HepG2 (cell line): ENCODE measurements around the gene FAM3A. TPM values are rescaled to one million over a fixed set of nuclear protein-coding genes. Genes with fewer than 3 reads are reported as not detected.

Source experiments
- ATF1 ChIP-seq: IDR thresholded peaks from 2 replicates; pipeline ENCODE4 v1.6.1; 2016; ENCODE audit warnings: mild to moderate bottlenecking, control low read depth
- ERF ChIP-seq: IDR thresholded peaks from 2 replicates; pipeline ENCODE4 v1.6.1; 2018; ENCODE audit warnings: missing biosample characterization, missing genetic modification reagents
- GATAD1 ChIP-seq: IDR thresholded peaks from 2 replicates; pipeline ENCODE4 v1.6.1; 2016; ENCODE audit warnings: missing genetic modification reagents, missing compliant biosample characterization
- KDM5B ChIP-seq: sonication (generic); formaldehyde crosslinking; IDR thresholded peaks from 2 replicates; pipeline ENCODE4 v1.4.0; 2020; ENCODE audit warnings: missing genetic modification reagents, mild to moderate bottlenecking, borderline replicate concordance
- MIER3 ChIP-seq: IDR thresholded peaks from 2 replicates; pipeline ENCODE4 v1.6.1; 2016; ENCODE audit warnings: missing compliant biosample characterization, borderline replicate concordance
- ZFP36L1 ChIP-seq: sonication (generic); formaldehyde crosslinking; IDR thresholded peaks from 2 replicates; pipeline ENCODE4 v1.8.0; 2022; ENCODE audit warnings: mild to moderate bottlenecking, missing genetic modification reagents, moderate library complexity
- ZNF350 ChIP-seq: sonication (generic); formaldehyde crosslinking; IDR thresholded peaks from 2 replicates; pipeline ENCODE4 v1.4.0; 2020; ENCODE audit warnings: mild to moderate bottlenecking, low read depth, missing genetic modification reagents, borderline replicate concordance
- ZNF430 ChIP-seq: sonication (generic); formaldehyde crosslinking; IDR thresholded peaks from 2 replicates; pipeline ENCODE4 v1.9.0; 2021; ENCODE audit warnings: mild to moderate bottlenecking, missing genetic modification reagents
- ZNF7 ChIP-seq: IDR thresholded peaks from 2 replicates; pipeline ENCODE4 v1.6.1; 2016; ENCODE audit warnings: missing biosample characterization, missing genetic modification reagents
- ZNF703 ChIP-seq: sonication (generic); formaldehyde crosslinking; IDR thresholded peaks from 2 replicates; pipeline ENCODE4 v1.5.1; 2020; ENCODE audit warnings: missing genetic modification reagents, mild to moderate bottlenecking, moderate library complexity, borderline replicate concordance
- ZNF841 ChIP-seq: sonication (generic); formaldehyde crosslinking; IDR thresholded peaks from 2 replicates; pipeline ENCODE4 v1.8.1; 2023; ENCODE audit warnings: missing genetic modification reagents, borderline replicate concordance
- ZSCAN25 ChIP-seq: sonication (generic); formaldehyde crosslinking; IDR thresholded peaks from 2 replicates; pipeline ENCODE4 v1.8.0; 2022; ENCODE audit warnings: mild to moderate bottlenecking, missing genetic modification reagents
- polyA plus RNA-seq, 8 experiments: library from polyadenylated mRNA; depleted of rRNA in 3 of 8; stranded (reverse) in 7 of 8; unstranded in 1 of 8; fragments of >200 nt; fragmentation: Illumina TruSeq in 4 of 8; extraction: Trizol in 4 of 8; gene quantifications; 2 replicates each; pipeline versions ENCODE4 v1.2.1 to v1.2.3, GENCODE V29; 2011 to 2016; ENCODE audit warnings: low read depth in 4 of 8, missing spikeins in 1 of 8, mixed read lengths in 1 of 8; ENCODE audit not compliant: insufficient read depth in 1 of 8
- total RNA-seq, 5 experiments: library from RNA; depleted of rRNA; stranded (reverse); fragments of >200 nt; fragmentation: Illumina TruSeq; extraction: Trizol; gene quantifications; 2 replicates each; pipeline ENCODE4 v1.2.3, GENCODE V29; 2016; ENCODE audit warnings: low read depth in 1 of 5
- TF ChIP-seq, protein P1 (sequence below): sonication (generic); formaldehyde crosslinking; IDR thresholded peaks from 2 replicates; pipeline ENCODE4 v1.4.0; 2020; ENCODE audit warnings: missing genetic modification reagents, mild to moderate bottlenecking, borderline replicate concordance
- TF ChIP-seq, protein P2 (sequence below): sonication (generic); formaldehyde crosslinking; IDR thresholded peaks from 2 replicates; pipeline ENCODE4 v1.4.0; 2020; ENCODE audit warnings: mild to moderate bottlenecking, missing genetic modification reagents
- TF ChIP-seq, protein P3 (sequence below): sonication (generic); formaldehyde crosslinking; IDR thresholded peaks from 2 replicates; pipeline ENCODE4 v1.5.1; 2020; ENCODE audit warnings: mild to moderate bottlenecking, missing genetic modification reagents
- TF ChIP-seq, protein P4 (sequence below): sonication (generic); formaldehyde crosslinking; IDR thresholded peaks from 2 replicates; pipeline ENCODE4 v1.5.1; 2020; ENCODE audit warnings: missing genetic modification reagents, mild to moderate bottlenecking, borderline replicate concordance
- TF ChIP-seq, protein P5 (sequence below): sonication (generic); formaldehyde crosslinking; IDR thresholded peaks from 2 replicates; pipeline ENCODE4 v1.5.0; 2020; ENCODE audit warnings: missing genetic modification reagents

Gene FAM3A
- total and polyA plus RNA-seq, 2 of the 13 experiments (the other 11 are each of a cell fraction or from before 2014, with no cell fraction given), result 11.2 to 22.7 TPM

DNA sequence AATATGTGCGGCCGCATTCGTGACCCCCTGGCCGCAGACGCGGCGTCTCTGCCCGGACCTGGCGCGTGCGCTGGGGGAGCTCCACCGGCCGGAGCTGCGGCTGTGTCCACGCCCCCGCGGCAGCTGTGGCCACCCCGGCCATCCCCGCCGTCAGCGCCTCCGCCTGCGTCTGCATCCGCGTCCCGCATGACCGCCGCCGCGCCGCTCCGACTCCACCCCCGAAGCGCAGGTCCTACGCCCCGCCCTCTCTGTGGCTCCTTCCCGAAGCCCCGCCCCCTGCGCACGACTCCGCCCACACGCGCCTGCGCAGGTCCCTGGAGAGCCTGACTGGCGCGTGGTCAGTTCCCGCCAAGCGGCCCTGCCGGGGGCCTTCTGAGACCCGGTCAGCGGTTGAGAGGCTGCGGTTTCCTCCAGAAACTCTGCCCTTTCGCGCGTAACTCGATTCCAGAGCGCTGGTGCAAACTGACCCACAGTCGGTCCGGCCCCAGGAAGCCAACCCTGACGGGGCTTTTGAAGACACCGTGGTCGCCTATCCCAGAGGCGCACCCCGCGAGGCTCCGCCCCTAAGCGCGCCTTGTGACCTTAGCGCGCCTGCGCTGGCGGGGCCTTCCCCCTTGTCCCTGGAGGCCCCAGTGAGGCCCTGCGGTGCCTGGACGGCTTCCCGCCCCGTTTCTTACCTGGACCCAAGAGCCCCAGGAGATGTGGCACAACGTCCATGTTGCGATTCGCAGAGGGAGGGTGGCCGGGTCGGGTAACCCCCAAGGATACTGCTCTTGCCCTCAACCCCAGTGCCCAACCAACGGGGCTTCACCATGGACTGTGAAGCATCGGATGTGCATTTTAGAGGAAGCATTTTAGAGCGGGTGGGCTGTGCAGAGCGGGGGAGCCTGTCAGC is 37.1 kb downstream of the FAM3A start, which contains the start of gene LAGE3 (continued):
- TF ChIP-seq ZNF841 (CRISPR knock-in tag), result no peak
- TF ChIP-seq, protein P1, sequence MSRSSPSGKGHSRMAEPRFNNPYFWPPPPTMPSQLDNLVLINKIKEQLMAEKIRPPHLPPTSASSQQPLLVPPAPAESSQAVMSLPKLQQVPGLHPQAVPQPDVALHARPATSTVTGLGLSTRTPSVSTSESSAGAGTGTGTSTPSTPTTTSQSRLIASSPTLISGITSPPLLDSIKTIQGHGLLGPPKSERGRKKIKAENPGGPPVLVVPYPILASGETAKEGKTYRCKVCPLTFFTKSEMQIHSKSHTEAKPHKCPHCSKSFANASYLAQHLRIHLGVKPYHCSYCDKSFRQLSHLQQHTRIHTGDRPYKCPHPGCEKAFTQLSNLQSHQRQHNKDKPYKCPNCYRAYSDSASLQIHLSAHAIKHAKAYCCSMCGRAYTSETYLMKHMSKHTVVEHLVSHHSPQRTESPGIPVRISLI, result 0 out of 2 replicates have a peak, but pooled peaks have one; percentile 20
- TF ChIP-seq, protein P2, sequence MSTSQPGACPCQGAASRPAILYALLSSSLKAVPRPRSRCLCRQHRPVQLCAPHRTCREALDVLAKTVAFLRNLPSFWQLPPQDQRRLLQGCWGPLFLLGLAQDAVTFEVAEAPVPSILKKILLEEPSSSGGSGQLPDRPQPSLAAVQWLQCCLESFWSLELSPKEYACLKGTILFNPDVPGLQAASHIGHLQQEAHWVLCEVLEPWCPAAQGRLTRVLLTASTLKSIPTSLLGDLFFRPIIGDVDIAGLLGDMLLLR (CRISPR knock-in tag), result no peak
- no peak for TF ChIP-seq ATF1 (CRISPR knock-in tag)
- peak; percentile 73; the same call in 1 of the 2 replicates for TF ChIP-seq ERF (CRISPR knock-in tag)
- peak; percentile 73; the same call in 1 of the 2 replicates for TF ChIP-seq ZNF430
- peak; percentile 85; the same call in 1 of the 2 replicates for TF ChIP-seq KDM5B (CRISPR knock-in tag)
- peak; percentile 18; the same call in 1 of the 2 replicates for TF ChIP-seq MIER3
- TF ChIP-seq GATAD1 (CRISPR knock-in tag), result no peak
- TF ChIP-seq ZFP36L1 (CRISPR knock-in tag), result 0 out of 2 replicates have a peak, but pooled peaks have one; percentile 33
- TF ChIP-seq, protein P3, sequence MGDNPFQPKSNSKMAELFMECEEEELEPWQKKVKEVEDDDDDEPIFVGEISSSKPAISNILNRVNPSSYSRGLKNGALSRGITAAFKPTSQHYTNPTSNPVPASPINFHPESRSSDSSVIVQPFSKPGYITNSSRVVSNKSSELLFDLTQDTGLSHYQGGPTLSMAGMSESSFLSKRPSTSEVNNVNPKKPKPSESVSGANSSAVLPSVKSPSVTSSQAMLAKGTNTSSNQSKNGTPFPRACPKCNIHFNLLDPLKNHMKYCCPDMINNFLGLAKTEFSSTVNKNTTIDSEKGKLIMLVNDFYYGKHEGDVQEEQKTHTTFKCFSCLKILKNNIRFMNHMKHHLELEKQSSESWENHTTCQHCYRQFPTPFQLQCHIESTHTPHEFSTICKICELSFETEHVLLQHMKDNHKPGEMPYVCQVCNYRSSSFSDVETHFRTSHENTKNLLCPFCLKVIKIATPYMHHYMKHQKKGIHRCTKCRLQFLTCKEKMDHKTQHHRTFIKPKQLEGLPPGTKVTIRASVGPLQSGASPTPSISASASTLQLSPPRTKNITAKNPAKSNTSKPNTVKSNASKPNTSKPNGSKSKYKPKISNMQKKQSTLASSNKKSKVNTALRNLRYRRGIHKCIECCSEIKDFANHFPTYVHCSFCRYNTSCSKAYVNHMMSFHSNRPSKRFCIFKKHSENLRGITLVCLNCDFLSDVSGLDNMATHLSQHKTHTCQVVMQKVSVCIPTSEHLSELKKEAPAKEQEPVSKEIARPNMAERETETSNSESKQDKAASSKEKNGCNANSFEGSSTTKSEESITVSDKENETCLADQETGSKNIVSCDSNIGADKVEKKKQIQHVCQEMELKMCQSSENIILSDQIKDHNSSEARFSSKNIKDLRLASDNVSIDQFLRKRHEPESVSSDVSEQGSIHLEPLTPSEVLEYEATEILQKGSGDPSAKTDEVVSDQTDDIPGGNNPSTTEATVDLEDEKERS, result no peak
- TF ChIP-seq, protein P4, sequence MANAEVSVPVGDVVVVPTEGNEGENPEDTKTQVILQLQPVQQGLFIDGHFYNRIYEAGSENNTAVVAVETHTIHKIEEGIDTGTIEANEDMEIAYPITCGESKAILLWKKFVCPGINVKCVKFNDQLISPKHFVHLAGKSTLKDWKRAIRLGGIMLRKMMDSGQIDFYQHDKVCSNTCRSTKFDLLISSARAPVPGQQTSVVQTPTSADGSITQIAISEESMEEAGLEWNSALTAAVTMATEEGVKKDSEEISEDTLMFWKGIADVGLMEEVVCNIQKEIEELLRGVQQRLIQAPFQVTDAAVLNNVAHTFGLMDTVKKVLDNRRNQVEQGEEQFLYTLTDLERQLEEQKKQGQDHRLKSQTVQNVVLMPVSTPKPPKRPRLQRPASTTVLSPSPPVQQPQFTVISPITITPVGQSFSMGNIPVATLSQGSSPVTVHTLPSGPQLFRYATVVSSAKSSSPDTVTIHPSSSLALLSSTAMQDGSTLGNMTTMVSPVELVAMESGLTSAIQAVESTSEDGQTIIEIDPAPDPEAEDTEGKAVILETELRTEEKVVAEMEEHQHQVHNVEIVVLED (CRISPR knock-in tag), result peak; percentile 59; the same call in 1 of the 2 replicates
- TF ChIP-seq ZSCAN25 (CRISPR knock-in tag), result no peak
- TF ChIP-seq, protein P5, sequence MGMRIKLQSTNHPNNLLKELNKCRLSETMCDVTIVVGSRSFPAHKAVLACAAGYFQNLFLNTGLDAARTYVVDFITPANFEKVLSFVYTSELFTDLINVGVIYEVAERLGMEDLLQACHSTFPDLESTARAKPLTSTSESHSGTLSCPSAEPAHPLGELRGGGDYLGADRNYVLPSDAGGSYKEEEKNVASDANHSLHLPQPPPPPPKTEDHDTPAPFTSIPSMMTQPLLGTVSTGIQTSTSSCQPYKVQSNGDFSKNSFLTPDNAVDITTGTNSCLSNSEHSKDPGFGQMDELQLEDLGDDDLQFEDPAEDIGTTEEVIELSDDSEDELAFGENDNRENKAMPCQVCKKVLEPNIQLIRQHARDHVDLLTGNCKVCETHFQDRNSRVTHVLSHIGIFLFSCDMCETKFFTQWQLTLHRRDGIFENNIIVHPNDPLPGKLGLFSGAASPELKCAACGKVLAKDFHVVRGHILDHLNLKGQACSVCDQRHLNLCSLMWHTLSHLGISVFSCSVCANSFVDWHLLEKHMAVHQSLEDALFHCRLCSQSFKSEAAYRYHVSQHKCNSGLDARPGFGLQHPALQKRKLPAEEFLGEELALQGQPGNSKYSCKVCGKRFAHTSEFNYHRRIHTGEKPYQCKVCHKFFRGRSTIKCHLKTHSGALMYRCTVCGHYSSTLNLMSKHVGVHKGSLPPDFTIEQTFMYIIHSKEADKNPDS, result no peak
- no peak for TF ChIP-seq ZNF703 (CRISPR knock-in tag)
- no peak for TF ChIP-seq ZNF350 (CRISPR knock-in tag)
- no peak for TF ChIP-seq ZNF7 (CRISPR knock-in tag)
